BJ (cell line): ENCODE results near the gene BNIP5. TPM values are rescaled to one million over a fixed set of nuclear protein-coding genes. Genes with fewer than 3 reads are reported as not detected.

Experiments used
- CTCF ChIA-PET: fragments of 350-600 bp; formaldehyde crosslinking; extraction: SDS; loops from one replicate; lab custom pipeline; 2021; ENCODE audit warnings: antibody characterized with exemption, inconsistent platforms; lab: Yijun Ruan, JAX
- POLR2A ChIA-PET: fragments of 300-600 bp; sonication (Branson Sonifier 250); formaldehyde crosslinking; extraction: SDS; loops from one replicate; lab custom pipeline; 2021; ENCODE audit warnings: antibody characterized with exemption; lab: Charles Lee
- DNase-seq: peaks from one replicate; pipeline ENCODE4 v3.0.0-alpha.2; 2011; ENCODE audit warnings: low read depth
- H3K27me3 ChIP-seq: 2 replicates; pipeline ENCODE4 v1.6.0; 2011; ENCODE audit warnings: low read length; ENCODE audit not compliant: control insufficient read depth, insufficient read depth
- H3K36me3 ChIP-seq: 2 replicates; pipeline ENCODE4 v1.5.1; 2011; ENCODE audit warnings: low read length; ENCODE audit not compliant: control insufficient read depth, insufficient read depth
- H3K4me3 ChIP-seq: 2 replicates; pipeline ENCODE4 v1.5.1; 2011; ENCODE audit warnings: low read depth, mild to moderate bottlenecking, control low read depth, low read length
- CTCF ChIP-seq: IDR thresholded peaks from 2 replicates; pipeline ENCODE4 v1.5.1; 2011; ENCODE audit warnings: low read depth, mild to moderate bottlenecking, control low read depth, inconsistent platforms, low read length, moderate library complexity; ENCODE audit not compliant: insufficient read depth
- polyA minus RNA-seq: library from RNA; depleted of rRNA, polyadenylated mRNA; stranded (reverse); fragments of >200 nt; gene quantifications from 2 replicates; pipeline ENCODE4 v1.2.3, GENCODE V29; 2011; rRNA and poly(A)+ RNA removed
- polyA plus RNA-seq: library from polyadenylated mRNA; depleted of rRNA; stranded (reverse); fragments of >200 nt; gene quantifications from 2 replicates; pipeline ENCODE4 v1.2.3, GENCODE V29; 2011; rRNA removed

BNIP5 gene
- polyA plus RNA-seq (not detected in 2 replicates), polyA minus RNA-seq (not detected in 2 replicates)

GRCh38 chr6:36336779-36337241 is at the start of gene BNIP5:
BNIP5 (minus strand) TSS chr6:36336888; CDS start chr6:36330690, 6,198 bp downstream.
- H3K27me3 ChIP-seq, result peaks cover 57% of the 10 kb centered on the region
- no peaks in the 10 kb centered on the region for H3K36me3 ChIP-seq
- no peak for TF ChIP-seq CTCF
- H3K4me3 ChIP-seq, result no peak within 1 kb of the TSS
- CTCF ChIA-PET, result interaction anchor here (0.9 to 1.7 kb wide), 3 partner anchors 12 to 35 kb away, joined by 3 to 6 read pairs (median 4); no protein-coding TSS in a partner anchor
- no peak for DNase-seq
- POLR2A ChIA-PET, result no interaction called here

GRCh38 chr6:36384095-36384494 is 47.4 kb upstream of the BNIP5 start:
- ChIA-PET CTCF (interaction anchor here (0.6 to 0.9 kb wide), 4 partner anchors 11 to 325 kb away, joined by 3 to 5 read pairs (median 4); no protein-coding TSS in a partner anchor), POLR2A (no interaction called here)
- H3K4me3 ChIP-seq, result no peak overlapping the region
- H3K27me3 ChIP-seq, result peaks cover 4% of the 10 kb centered on the region
- H3K36me3 ChIP-seq, result no peaks in the 10 kb centered on the region
- no peak for TF ChIP-seq CTCF
- DNase-seq, result no peak

GRCh38 chr6:36383606-36384005 is 46.9 kb upstream of the BNIP5 start:
- DNase-seq, result no peak
- Histone ChIP-seq H3K36me3 (no peaks in the 10 kb centered on the region), H3K4me3 (no peak overlapping the region), H3K27me3 (peaks cover 4% of the 10 kb centered on the region)
- ChIA-PET POLR2A (no interaction called here), CTCF (interaction anchor here (0.9 to 1.0 kb wide), 2 partner anchors 10 to 23 kb away, joined by 3 to 5 read pairs; no protein-coding TSS in a partner anchor)
- TF ChIP-seq CTCF, result no peak

- ChIA-PET POLR2A (no interaction called here), CTCF (interaction anchor here (0.8 to 1.0 kb wide), 2 partner anchors 9 to 22 kb away, joined by 3 read pairs; no protein-coding TSS in a partner anchor)
- Histone ChIP-seq H3K36me3 (no peaks in the 10 kb centered on the region), H3K27me3 (peaks cover 4% of the 10 kb centered on the region), H3K4me3 (no peak overlapping the region)
- DNase-seq, result no peak
- TF ChIP-seq CTCF, result no peak
These were observed 46.3 kb upstream of the BNIP5 start for GRCh38 chr6:36382976-36383375.

- ChIA-PET CTCF (interaction anchor here (1.7 kb wide), 1 partner anchor 79 kb away, joined by 5 read pairs; no protein-coding TSS in a partner anchor), POLR2A (no interaction called here)
- H3K4me3 ChIP-seq, result no peak overlapping the region
- H3K36me3 ChIP-seq, result no peaks in the 10 kb centered on the region
- no peak for TF ChIP-seq CTCF
- no peaks in the 10 kb centered on the region for H3K27me3 ChIP-seq
- DNase-seq, result no peak
These were observed 45.1 kb upstream of the BNIP5 start for GRCh38 chr6:36381502-36382389.
